Measurements from ENCODE around the gene NEURL1.

The NEURL1 gene

GRCh38 chr10:103493362-103493915 lies at the start of gene NEURL1:
TSS of gene NEURL1 (plus strand) at chr10:103493705. CDS start at chr10:103494388, 683 bp downstream.
- TF ChIP-seq POLR2A (IDR thresholded peaks at IDR 0.05; ENCODE audit: low read length) (no peak), GATA1 (IDR thresholded peaks at IDR 0.05; ENCODE audit: low read depth, low read length) (no peak)
- DNase-seq, result no peak

GRCh38 chr10:103444478-103444877 lies 49.0 kb upstream of the NEURL1 start:
- TF ChIP-seq POLR2A (IDR thresholded peaks at IDR 0.05; ENCODE audit: low read length) (no peak), GATA1 (IDR thresholded peaks at IDR 0.05; ENCODE audit: low read depth, low read length) (no peak)
- no peak for DNase-seq

- TF ChIP-seq GATA1 (IDR thresholded peaks at IDR 0.05; ENCODE audit: low read depth, low read length) (no peak), POLR2A (IDR thresholded peaks at IDR 0.05; ENCODE audit: low read length) (no peak)
- DNase-seq, result no peak
Observed at GRCh38 chr10:103445366-103445765, 48.1 kb upstream of the NEURL1 start.

- no peak for TF ChIP-seq GATA1 (IDR thresholded peaks at IDR 0.05; ENCODE audit: low read depth, low read length)
- TF ChIP-seq POLR2A (IDR thresholded peaks at IDR 0.05; ENCODE audit: low read length), result no peak
- DNase-seq, result no peak
Observed at GRCh38 chr10:103445767-103446567, 47.5 kb upstream of the NEURL1 start.

GRCh38 chr10:103447187-103447586 lies 46.3 kb upstream of the NEURL1 start:
- no peak for DNase-seq
- TF ChIP-seq POLR2A (IDR thresholded peaks at IDR 0.05; ENCODE audit: low read length) (no peak), GATA1 (IDR thresholded peaks at IDR 0.05; ENCODE audit: low read depth, low read length) (no peak)

- TF ChIP-seq GATA1 (IDR thresholded peaks at IDR 0.05; ENCODE audit: low read depth, low read length) (no peak), POLR2A (IDR thresholded peaks at IDR 0.05; ENCODE audit: low read length) (no peak)
- DNase-seq, result no peak
Observed at GRCh38 chr10:103448746-103449145, 44.8 kb upstream of the NEURL1 start.

- no peak for DNase-seq
- no peak for TF ChIP-seq POLR2A (IDR thresholded peaks at IDR 0.05; ENCODE audit: low read length)
- no peak for TF ChIP-seq GATA1 (IDR thresholded peaks at IDR 0.05; ENCODE audit: low read depth, low read length)
Observed at GRCh38 chr10:103449208-103450144, 44.0 kb upstream of the NEURL1 start.

- TF ChIP-seq POLR2A (IDR thresholded peaks at IDR 0.05; ENCODE audit: low read length) (no peak), GATA1 (IDR thresholded peaks at IDR 0.05; ENCODE audit: low read depth, low read length) (no peak)
- DNase-seq, result no peak
Observed at GRCh38 chr10:103450201-103450695, 43.3 kb upstream of the NEURL1 start.

- no peak for TF ChIP-seq POLR2A (IDR thresholded peaks at IDR 0.05; ENCODE audit: low read length)
- no peak for TF ChIP-seq GATA1 (IDR thresholded peaks at IDR 0.05; ENCODE audit: low read depth, low read length)
- DNase-seq, result peak in 1 of 2 experiments; percentile 15
Observed at GRCh38 chr10:103451091-103451813, 42.3 kb upstream of the NEURL1 start.

GRCh38 chr10:103451831-103452505 lies 41.5 kb upstream of the NEURL1 start, which contains the start of gene CALHM2:
TSS of gene CALHM2 (minus strand) at chr10:103452370. CDS start at chr10:103449941, 2,429 bp downstream.
- TF ChIP-seq POLR2A (IDR thresholded peaks at IDR 0.05; ENCODE audit: low read length) (no peak), GATA1 (IDR thresholded peaks at IDR 0.05; ENCODE audit: low read depth, low read length) (no peak)
- DNase-seq, result peak; percentile 25 to 27

GRCh38 chr10:103452506-103453230 lies 40.8 kb upstream of the NEURL1 start:
- no peak for DNase-seq
- no peak for TF ChIP-seq POLR2A (IDR thresholded peaks at IDR 0.05; ENCODE audit: low read length)
- TF ChIP-seq GATA1 (IDR thresholded peaks at IDR 0.05; ENCODE audit: low read depth, low read length), result no peak

- TF ChIP-seq POLR2A (IDR thresholded peaks at IDR 0.05; ENCODE audit: low read length) (no peak), GATA1 (IDR thresholded peaks at IDR 0.05; ENCODE audit: low read depth, low read length) (no peak)
- DNase-seq, result no peak
Observed at GRCh38 chr10:103454026-103454425, 39.5 kb upstream of the NEURL1 start.

Data from erythroblast (primary cell).